Measurements from ENCODE around the gene TNFAIP3.

Gene TNFAIP3

GRCh38 chr6:137900815-137901214 lies 33.8 kb downstream of the TNFAIP3 start:
- no peaks in the 10 kb centered on the region for H3K9me3 ChIP-seq (ENCODE audit: insufficient read depth, low read length)
- H3K4me1 ChIP-seq (ENCODE audit: insufficient read depth, insufficient read length): no peaks in the 10 kb centered on the region
- H3K36me3 ChIP-seq (ENCODE audit: insufficient read depth, insufficient read length, low read length): no peaks in the 10 kb centered on the region
- H3K4me3 ChIP-seq (ENCODE audit: insufficient read length, low read depth): no peak overlapping the region
- no peaks in the 10 kb centered on the region for H3K27me3 ChIP-seq (ENCODE audit: insufficient read depth, insufficient read length)
- H3K9ac ChIP-seq (ENCODE audit: insufficient read length, low read depth): no peak overlapping the region
- TF ChIP-seq ZNF274 (IDR thresholded peaks at IDR 0.05; ENCODE audit: low read depth, low read length) (no peak), YY1 (IDR thresholded peaks at IDR 0.05; ENCODE audit: insufficient read depth, insufficient read length) (no peak), SUZ12 (IDR thresholded peaks at IDR 0.05; ENCODE audit: extremely low read depth, insufficient read depth, insufficient read length) (no peak)
- no peak for DNase-seq (ENCODE audit: low read depth, low spot score)

- Histone ChIP-seq H3K4me3 (ENCODE audit: insufficient read length, low read depth) (no peak overlapping the region), H3K27me3 (ENCODE audit: insufficient read depth, insufficient read length) (no peaks in the 10 kb centered on the region), H3K9ac (ENCODE audit: insufficient read length, low read depth) (no peak overlapping the region), H3K36me3 (ENCODE audit: insufficient read depth, insufficient read length, low read length) (no peaks in the 10 kb centered on the region), H3K4me1 (ENCODE audit: insufficient read depth, insufficient read length) (no peaks in the 10 kb centered on the region), H3K9me3 (ENCODE audit: insufficient read depth, low read length) (no peaks in the 10 kb centered on the region)
- TF ChIP-seq SUZ12 (IDR thresholded peaks at IDR 0.05; ENCODE audit: extremely low read depth, insufficient read depth, insufficient read length) (no peak), YY1 (IDR thresholded peaks at IDR 0.05; ENCODE audit: insufficient read depth, insufficient read length) (no peak), ZNF274 (IDR thresholded peaks at IDR 0.05; ENCODE audit: low read depth, low read length) (no peak)
- no peak for DNase-seq (ENCODE audit: low read depth, low spot score)
These were observed 34.4 kb downstream of the TNFAIP3 start for GRCh38 chr6:137901454-137901853.

- no peak for DNase-seq (ENCODE audit: low read depth, low spot score)
- Histone ChIP-seq H3K4me1 (ENCODE audit: insufficient read depth, insufficient read length) (no peaks in the 10 kb centered on the region), H3K9me3 (ENCODE audit: insufficient read depth, low read length) (no peaks in the 10 kb centered on the region)
These were observed 35.6 kb downstream of the TNFAIP3 start for GRCh38 chr6:137902699-137903098.

GRCh38 chr6:137903274-137903932 lies 36.3 kb downstream of the TNFAIP3 start:
- H3K9me3 ChIP-seq (ENCODE audit: insufficient read depth, low read length): no peaks in the 10 kb centered on the region
- TF ChIP-seq YY1 (IDR thresholded peaks at IDR 0.05; ENCODE audit: insufficient read depth, insufficient read length) (no peak), SUZ12 (IDR thresholded peaks at IDR 0.05; ENCODE audit: extremely low read depth, insufficient read depth, insufficient read length) (no peak), ZNF274 (IDR thresholded peaks at IDR 0.05; ENCODE audit: low read depth, low read length) (no peak)
- no peak overlapping the region for H3K9ac ChIP-seq (ENCODE audit: insufficient read length, low read depth)
- H3K4me3 ChIP-seq (ENCODE audit: insufficient read length, low read depth): no peak overlapping the region
- H3K27me3 ChIP-seq (ENCODE audit: insufficient read depth, insufficient read length): no peaks in the 10 kb centered on the region
- DNase-seq (ENCODE audit: low read depth, low spot score): no peak
- no peaks in the 10 kb centered on the region for H3K4me1 ChIP-seq (ENCODE audit: insufficient read depth, insufficient read length)
- H3K36me3 ChIP-seq (ENCODE audit: insufficient read depth, insufficient read length, low read length): no peaks in the 10 kb centered on the region

More at GRCh38 chr6:137902699-137903098, 35.6 kb downstream of the TNFAIP3 start:
- no peak overlapping the region for H3K4me3 ChIP-seq (ENCODE audit: insufficient read length, low read depth)
- TF ChIP-seq YY1 (IDR thresholded peaks at IDR 0.05; ENCODE audit: insufficient read depth, insufficient read length) (no peak), ZNF274 (IDR thresholded peaks at IDR 0.05; ENCODE audit: low read depth, low read length) (no peak), SUZ12 (IDR thresholded peaks at IDR 0.05; ENCODE audit: extremely low read depth, insufficient read depth, insufficient read length) (no peak)
- no peak overlapping the region for H3K9ac ChIP-seq (ENCODE audit: insufficient read length, low read depth)
- H3K36me3 ChIP-seq (ENCODE audit: insufficient read depth, insufficient read length, low read length): no peaks in the 10 kb centered on the region
- no peaks in the 10 kb centered on the region for H3K27me3 ChIP-seq (ENCODE audit: insufficient read depth, insufficient read length)

- Histone ChIP-seq H3K27me3 (ENCODE audit: insufficient read depth, insufficient read length) (no peaks in the 10 kb centered on the region), H3K4me1 (ENCODE audit: insufficient read depth, insufficient read length) (no peaks in the 10 kb centered on the region), H3K4me3 (ENCODE audit: insufficient read length, low read depth) (no peak overlapping the region), H3K9me3 (ENCODE audit: insufficient read depth, low read length) (no peaks in the 10 kb centered on the region), H3K36me3 (ENCODE audit: insufficient read depth, insufficient read length, low read length) (no peaks in the 10 kb centered on the region), H3K9ac (ENCODE audit: insufficient read length, low read depth) (no peak overlapping the region)
- no peak for TF ChIP-seq ZNF274 (IDR thresholded peaks at IDR 0.05; ENCODE audit: low read depth, low read length)
- TF ChIP-seq YY1 (IDR thresholded peaks at IDR 0.05; ENCODE audit: insufficient read depth, insufficient read length): no peak
- no peak for TF ChIP-seq SUZ12 (IDR thresholded peaks at IDR 0.05; ENCODE audit: extremely low read depth, insufficient read depth, insufficient read length)
- no peak for DNase-seq (ENCODE audit: low read depth, low spot score)
These were observed 37.1 kb downstream of the TNFAIP3 start for GRCh38 chr6:137903933-137904821.

- no peaks in the 10 kb centered on the region for H3K27me3 ChIP-seq (ENCODE audit: insufficient read depth, insufficient read length)
These were observed 38.0 kb downstream of the TNFAIP3 start for GRCh38 chr6:137904822-137905617.

More at GRCh38 chr6:137904822-137905617, 38.0 kb downstream of the TNFAIP3 start:
- Histone ChIP-seq H3K4me3 (ENCODE audit: insufficient read length, low read depth) (no peak overlapping the region), H3K36me3 (ENCODE audit: insufficient read depth, insufficient read length, low read length) (no peaks in the 10 kb centered on the region), H3K9me3 (ENCODE audit: insufficient read depth, low read length) (no peaks in the 10 kb centered on the region), H3K9ac (ENCODE audit: insufficient read length, low read depth) (no peak overlapping the region), H3K4me1 (ENCODE audit: insufficient read depth, insufficient read length) (no peaks in the 10 kb centered on the region)
- TF ChIP-seq ZNF274 (IDR thresholded peaks at IDR 0.05; ENCODE audit: low read depth, low read length) (no peak), YY1 (IDR thresholded peaks at IDR 0.05; ENCODE audit: insufficient read depth, insufficient read length) (no peak), SUZ12 (IDR thresholded peaks at IDR 0.05; ENCODE audit: extremely low read depth, insufficient read depth, insufficient read length) (no peak)
- DNase-seq (ENCODE audit: low read depth, low spot score): no peak

All from NT2/D1 (cell line).